Keratinocyte (primary cell): ENCODE results near the gene SIPA1L3.

Experiments used
- CTCF ChIP-seq, 3 experiments: IDR thresholded peaks in 1 of 3; conservative IDR thresholded peaks in 1 of 3; optimal IDR thresholded peaks in 1 of 3; 2 replicates in 2 of 3; 3 replicates in 1 of 3; pipeline versions ENCODE3 to v1.5.1; 2011; ENCODE audit warnings: low read length in 3 of 3, mild to moderate bottlenecking in 3 of 3, moderate library complexity in 2 of 3, control low read depth in 1 of 3, inconsistent platforms in 1 of 3; ENCODE audit not compliant: insufficient read depth in 2 of 3; ENCODE audit errors: extremely low read depth in 1 of 3
- EZH2 ChIP-seq: IDR thresholded peaks from one replicate; pipeline ENCODE4 v1.6.1; 2012; ENCODE audit warnings: inconsistent platforms, mild to moderate bottlenecking, low read length, moderate library complexity

GRCh38 chr19:38122402-38123093 is 215.5 kb downstream of the SIPA1L3 start:
- TF ChIP-seq CTCF (optimal IDR thresholded peaks at IDR 0.05 in 1 of 3, IDR thresholded peaks at IDR 0.05 in 1 of 3, conservative IDR thresholded peaks at IDR 0.05 in 1 of 3; ENCODE audit: extremely low read depth in 1 of 3, insufficient read depth in 2 of 3, low read length in 3 of 3) (no peak), EZH2 (no peak)
